Measurements from ENCODE around the gene HRAS.

HRAS gene

DNA sequence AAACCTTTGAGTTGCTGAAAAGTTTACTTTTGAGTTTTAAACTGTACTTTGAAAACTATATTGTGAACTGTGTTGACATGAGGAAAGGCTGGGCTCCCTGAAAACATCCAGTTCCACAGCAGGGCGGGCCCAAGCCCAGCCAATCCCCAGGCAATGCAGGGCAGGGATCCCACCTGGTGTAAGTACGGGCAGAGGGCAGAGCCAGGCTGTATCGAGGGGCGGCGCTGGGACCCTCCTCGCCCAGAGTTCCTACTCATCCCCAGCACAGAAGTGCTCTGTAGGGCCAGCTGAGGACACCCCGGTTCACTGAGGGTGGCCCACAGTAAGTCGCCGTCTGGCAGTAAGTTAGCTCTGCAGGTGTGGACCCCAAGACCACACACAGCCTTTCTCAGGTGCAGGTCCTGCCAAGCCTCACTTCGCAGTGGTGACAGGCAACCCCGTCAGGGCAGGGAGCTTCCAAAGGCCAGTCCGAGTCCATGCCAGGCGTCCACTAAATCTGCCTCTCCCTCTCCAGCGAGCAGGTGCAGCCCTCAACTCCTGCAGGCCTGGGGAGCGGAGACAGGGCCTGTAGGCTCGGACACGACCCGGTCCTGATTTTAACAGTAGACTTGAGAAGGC, 31.7 kb upstream of the HRAS start:
- no peak for DNase-seq (ENCODE audit: low read depth)

DNA sequence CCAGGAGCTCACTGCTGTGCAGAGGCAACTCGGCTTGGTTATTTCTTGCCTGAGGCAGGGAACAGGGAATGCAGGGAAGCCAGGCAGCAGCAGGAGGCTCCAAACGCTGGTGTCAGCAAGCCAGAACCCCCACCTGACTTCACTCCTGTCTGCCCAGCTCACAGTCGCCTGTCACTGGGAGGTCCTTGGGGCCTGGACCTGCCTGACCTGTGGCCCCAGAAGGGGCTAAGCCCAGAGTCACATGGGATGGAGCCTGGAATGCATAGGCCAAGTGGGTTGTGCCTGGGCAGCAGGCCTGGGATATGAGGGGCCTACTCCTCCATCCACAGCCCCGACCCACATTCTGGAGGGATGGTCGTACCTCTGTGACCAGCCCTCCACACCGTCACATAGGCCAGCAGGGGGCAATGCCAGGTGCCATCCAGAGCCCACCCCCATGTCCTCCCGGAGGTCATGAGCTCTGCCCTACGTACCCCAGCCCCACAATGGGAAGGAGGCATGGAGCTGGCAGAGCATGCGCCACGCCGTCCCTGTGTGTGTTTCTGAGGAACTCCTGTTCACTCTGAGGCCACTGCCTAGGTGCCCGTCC, 30.6 kb upstream of the HRAS start:
- DNase-seq (ENCODE audit: low read depth), result no peak

GRCh38 chr11:563812-564578, 28.6 kb upstream of the HRAS start:
- DNase-seq (ENCODE audit: low read depth), result no peak

- no peak for DNase-seq (ENCODE audit: low read depth)
Measured at GRCh38 chr11:563066-563811, 27.9 kb upstream of the HRAS start.

DNA sequence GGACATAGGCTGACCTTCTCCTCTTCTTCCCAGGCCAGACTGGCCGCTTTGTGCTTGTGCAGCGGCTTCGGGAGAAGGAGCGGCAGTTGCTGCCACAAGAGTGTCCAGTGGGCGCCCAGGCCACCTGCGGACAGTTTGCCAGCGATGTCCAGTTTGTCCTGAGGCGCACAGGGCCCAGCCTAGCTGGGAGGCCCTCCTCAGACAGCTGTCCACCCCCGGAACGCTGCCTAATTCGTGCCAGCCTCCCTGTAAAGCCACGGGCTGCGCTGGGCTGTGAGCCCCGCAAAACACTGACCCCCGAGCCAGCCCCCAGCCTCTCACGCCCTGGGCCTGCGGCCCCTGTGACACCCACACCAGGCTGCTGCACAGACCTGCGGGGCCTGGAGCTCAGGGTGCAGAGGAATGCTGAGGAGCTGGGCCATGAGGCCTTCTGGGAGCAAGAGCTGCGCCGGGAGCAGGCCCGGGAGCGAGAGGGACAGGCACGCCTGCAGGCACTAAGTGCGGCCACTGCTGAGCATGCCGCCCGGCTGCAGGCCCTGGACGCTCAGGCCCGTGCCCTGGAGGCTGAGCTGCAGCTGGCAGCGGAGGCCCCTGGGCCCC, 26.8 kb upstream of the HRAS start:
- no peak for DNase-seq (ENCODE audit: low read depth)

DNA sequence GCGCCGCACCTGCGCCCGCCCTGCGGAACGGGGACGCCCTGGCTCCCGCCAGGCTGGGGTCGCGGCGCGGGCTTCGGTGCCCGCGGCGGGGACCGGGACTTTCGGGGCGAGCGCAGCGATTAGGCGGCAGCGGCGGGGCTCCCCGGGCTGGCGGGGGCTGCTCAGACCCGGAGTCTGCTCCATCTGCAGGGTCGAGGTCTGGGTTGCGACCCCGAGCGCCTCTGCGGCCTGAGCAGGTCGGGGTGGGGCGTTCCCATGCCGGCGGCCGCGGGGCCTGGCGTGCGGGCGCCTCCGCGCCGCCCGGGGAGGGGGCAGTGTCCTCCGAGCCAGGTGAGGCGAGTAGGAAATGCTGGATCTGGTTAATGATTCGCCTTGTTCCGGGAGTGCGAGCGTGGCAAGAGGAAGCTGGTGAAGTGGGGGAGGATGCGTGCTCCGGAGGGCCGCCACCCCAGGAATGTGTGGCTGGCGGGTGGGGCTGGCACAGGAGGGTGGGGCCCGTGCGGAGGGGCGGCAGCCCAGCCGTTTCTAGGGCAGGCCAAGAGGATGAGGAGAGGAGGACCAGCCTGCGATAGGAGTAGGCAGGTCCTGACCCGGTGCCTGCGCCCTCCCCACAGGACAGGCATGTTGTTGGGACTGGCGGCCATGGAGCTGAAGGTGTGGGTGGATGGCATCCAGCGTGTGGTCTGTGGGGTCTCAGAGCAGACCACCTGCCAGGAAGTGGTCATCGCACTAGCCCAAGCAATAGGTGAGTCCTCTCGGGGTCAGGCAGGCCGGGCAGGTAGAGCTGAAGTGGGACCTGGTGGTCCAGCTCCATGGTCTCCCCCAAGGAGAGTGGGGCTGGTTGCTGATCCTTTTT, 26.0 kb upstream of the HRAS start:
- DNase-seq (ENCODE audit: low read depth), result no peak

- peak; percentile 95 for DNase-seq (ENCODE audit: low read depth)
Measured at GRCh38 chr11:560305-561147, 25.1 kb upstream of the HRAS start, which contains the start of the genes LMNTD2 and RASSF7. Gene LMNTD2 (minus strand): TSS chr11:560738. CDS start chr11:560716, 22 bp downstream. Gene RASSF7 (plus strand): TSS chr11:560970. CDS start chr11:561769, 799 bp downstream.

GRCh38 chr11:559712-560304, 24.4 kb upstream of the HRAS start:
- DNase-seq (ENCODE audit: low read depth), result no peak

GRCh38 chr11:559020-559620, 23.7 kb upstream of the HRAS start:
- DNase-seq (ENCODE audit: low read depth), result no peak

GRCh38 chr11:558503-558902, 23.1 kb upstream of the HRAS start:
- no peak for DNase-seq (ENCODE audit: low read depth)

DNA sequence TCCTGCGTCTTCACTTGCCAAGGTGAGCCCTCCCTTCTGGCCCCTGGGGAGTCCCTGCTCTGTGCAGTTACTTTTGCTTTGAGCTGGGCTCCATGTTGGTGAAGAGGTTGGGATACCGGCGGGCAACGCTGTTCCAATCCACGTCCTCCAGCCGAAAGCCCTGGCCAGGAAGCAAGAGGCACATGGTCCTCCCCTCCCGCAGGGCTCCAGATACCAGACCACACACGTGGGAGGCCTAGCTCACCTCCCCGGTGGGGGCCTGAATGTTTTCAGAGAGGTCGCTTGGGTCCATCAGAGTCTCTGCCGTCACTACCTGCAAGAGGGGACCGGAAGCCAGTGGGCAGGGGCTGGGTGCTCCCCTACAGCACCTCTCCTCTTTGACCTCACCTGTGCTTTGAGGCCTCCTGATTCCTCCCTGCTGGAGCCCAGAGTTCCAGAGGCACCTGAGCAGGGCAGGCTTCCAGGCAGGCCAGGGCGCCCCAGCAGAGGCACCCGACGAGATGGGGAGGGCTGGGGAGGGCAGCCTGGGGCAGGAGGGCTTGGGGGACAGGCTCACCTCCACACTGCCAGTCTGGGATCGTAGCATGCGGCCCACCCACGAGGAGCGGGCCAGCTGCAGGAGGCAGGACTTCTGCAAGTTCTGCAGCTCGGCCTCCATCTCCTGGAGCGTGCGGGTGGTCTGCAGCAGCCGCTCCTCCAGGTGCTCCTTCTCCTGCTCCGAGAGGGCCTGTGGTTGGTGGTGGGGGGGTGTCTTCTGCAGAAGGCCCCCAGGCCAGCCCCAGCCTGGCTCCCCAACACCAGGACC, 22.2 kb upstream of the HRAS start:
- DNase-seq (ENCODE audit: low read depth), result no peak

GRCh38 chr11:556662-557256, 21.4 kb upstream of the HRAS start:
- DNase-seq (ENCODE audit: low read depth), result no peak

GRCh38 chr11:555780-556661, 20.6 kb upstream of the HRAS start:
- no peak for DNase-seq (ENCODE audit: low read depth)

GRCh38 chr11:555227-555779, 19.9 kb upstream of the HRAS start:
- DNase-seq (ENCODE audit: low read depth), result no peak

DNA sequence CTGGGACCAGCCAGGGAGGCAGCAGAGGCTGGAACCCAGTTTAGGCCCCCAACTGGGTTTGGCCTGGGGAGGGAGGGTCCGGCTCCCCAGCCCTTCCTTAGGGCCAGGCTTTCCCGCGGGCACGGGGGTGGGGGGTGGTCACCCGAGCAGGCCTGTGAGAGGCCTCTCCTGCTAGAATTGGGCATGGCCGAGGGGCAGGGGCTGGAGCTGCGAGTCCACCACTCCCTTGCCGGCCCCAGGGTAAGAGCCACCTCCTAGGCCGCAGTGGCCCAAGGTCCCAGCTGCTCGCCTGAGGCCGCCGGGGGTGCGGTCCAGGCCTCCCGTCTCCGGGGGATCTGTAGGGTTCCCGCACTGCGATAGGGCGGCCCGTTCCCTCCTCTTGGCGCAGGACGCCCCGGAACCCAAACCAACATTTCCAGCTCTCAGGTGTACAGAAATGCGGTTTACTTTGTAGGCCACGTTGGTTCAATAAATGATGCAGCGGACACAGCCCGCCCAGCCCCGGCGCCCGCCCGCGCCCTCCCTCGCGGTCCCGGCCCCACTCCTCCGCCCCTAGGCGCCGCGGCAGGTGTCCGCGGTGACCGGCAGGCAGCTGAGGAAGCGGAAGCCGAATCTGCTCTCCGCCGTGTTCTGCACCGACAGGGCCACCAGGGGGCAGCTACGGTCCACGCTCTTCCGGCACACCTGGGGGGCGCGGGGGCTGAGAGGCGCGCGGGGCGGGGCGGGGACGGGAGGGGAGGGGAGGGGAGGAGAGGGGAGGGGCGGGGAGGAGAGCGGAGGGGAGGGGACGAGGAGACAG, 19.3 kb upstream of the HRAS start:
- peak; percentile 74 for DNase-seq (ENCODE audit: low read depth)

GRCh38 chr11:553988-554340, 18.6 kb upstream of the HRAS start:
- DNase-seq (ENCODE audit: low read depth), result no peak
